Liver (tissue), 9 donors: ENCODE results near the gene FASTKD1. TPM values are rescaled to one million over a fixed set of nuclear protein-coding genes. Genes with fewer than 3 reads are reported as not detected.

Experiments used
- DNase-seq: peaks from one replicate; pipeline ENCODE4 v3.0.0-alpha.2; 2017; ENCODE audit warnings: low spot score
- H3K27ac ChIP-seq, 2 donors: one replicate each; pipeline ENCODE4 v1.7.0; 2013; ENCODE audit warnings: inconsistent platforms in 2 of 2, low read length in 2 of 2, control low read depth in 1 of 2, low read depth in 1 of 2, mild to moderate bottlenecking in 1 of 2
- H3K27me3 ChIP-seq, 4 donors: one replicate each; pipeline versions ENCODE4 v1.6.1 to v1.7.0; 2013; ENCODE audit warnings: low read length in 3 of 4, inconsistent platforms in 1 of 4, mild to moderate bottlenecking in 1 of 4, moderate library complexity in 1 of 4; ENCODE audit not compliant: control insufficient read depth in 4 of 4, insufficient read depth in 4 of 4
- H3K36me3 ChIP-seq, 4 donors: one replicate each; pipeline versions ENCODE4 v1.6.1 to v1.7.0; 2013; ENCODE audit warnings: low read length in 3 of 4, mild to moderate bottlenecking in 3 of 4, low read depth in 1 of 4, moderate library complexity in 1 of 4; ENCODE audit not compliant: control insufficient read depth in 4 of 4, insufficient read depth in 3 of 4
- H3K4me1 ChIP-seq, 4 donors: one replicate each; pipeline versions ENCODE4 v1.6.1 to v1.7.0; 2013; ENCODE audit warnings: low read length in 3 of 4, mild to moderate bottlenecking in 3 of 4, moderate library complexity in 1 of 4; ENCODE audit not compliant: control insufficient read depth in 4 of 4, insufficient read depth in 4 of 4
- H3K4me3 ChIP-seq, 3 donors: one replicate each; pipeline versions ENCODE4 v1.6.1 to v1.7.0; 2013; ENCODE audit warnings: low read length in 3 of 3, control low read depth in 1 of 3, low read depth in 1 of 3, mild to moderate bottlenecking in 1 of 3
- H3K9ac ChIP-seq, 2 donors: one replicate each; pipeline ENCODE4 v1.7.0; 2013; ENCODE audit warnings: low read length in 2 of 2, mild to moderate bottlenecking in 2 of 2, moderate library complexity in 2 of 2, control low read depth in 1 of 2, low read depth in 1 of 2
- H3K9me3 ChIP-seq, 4 donors: one replicate each; pipeline versions ENCODE4 v1.6.1 to v1.7.0; 2013; ENCODE audit warnings: low read length in 3 of 4; ENCODE audit not compliant: control insufficient read depth in 4 of 4
- EGR1 ChIP-seq, 2 donors: IDR thresholded peaks; 2 replicates each; pipeline ENCODE4 v1.6.1; 2016 to 2018; ENCODE audit warnings: antibody characterized with exemption in 2 of 2, low read depth in 2 of 2
- FOXA1 ChIP-seq: IDR thresholded peaks from 2 replicates; pipeline ENCODE4 v1.6.1; 2016; ENCODE audit warnings: antibody characterized with exemption
- FOXA2 ChIP-seq: IDR thresholded peaks from 2 replicates; pipeline ENCODE4 v1.6.1; 2016; ENCODE audit warnings: antibody characterized with exemption
- GABPA ChIP-seq, 2 donors: IDR thresholded peaks in 1 of 2; conservative IDR thresholded peaks in 1 of 2; 2 replicates each; pipeline ENCODE4 v1.6.1; 2016; ENCODE audit warnings: antibody characterized with exemption in 2 of 2, mild to moderate bottlenecking in 1 of 2, moderate library complexity in 1 of 2
- HNF4A ChIP-seq, 2 donors: conservative IDR thresholded peaks; 2 replicates each; pipeline ENCODE4 v1.6.1; 2016; ENCODE audit warnings: antibody characterized with exemption in 2 of 2, mild to moderate bottlenecking in 2 of 2
- HNF4G ChIP-seq: IDR thresholded peaks from 2 replicates; pipeline ENCODE4 v1.6.1; 2016; ENCODE audit warnings: antibody characterized with exemption
- JUND ChIP-seq, 2 donors: IDR thresholded peaks; 2 replicates each; pipeline ENCODE4 v1.6.1; 2016; ENCODE audit warnings: antibody characterized with exemption in 2 of 2
- NR2F2 ChIP-seq: IDR thresholded peaks from 2 replicates; pipeline ENCODE4 v1.6.1; 2016; ENCODE audit warnings: antibody characterized with exemption
- RAD21 ChIP-seq, 2 donors: IDR thresholded peaks; 2 replicates each; pipeline ENCODE4 v1.6.1; 2016; ENCODE audit warnings: antibody characterized with exemption in 2 of 2, mild to moderate bottlenecking in 2 of 2
- RXRA ChIP-seq, 2 donors: IDR thresholded peaks; 2 replicates each; pipeline ENCODE4 v1.6.1; 2017 to 2018; ENCODE audit warnings: antibody characterized with exemption in 2 of 2, mild to moderate bottlenecking in 1 of 2
- SP1 ChIP-seq: IDR thresholded peaks from 2 replicates; pipeline ENCODE4 v1.6.1; 2018; ENCODE audit warnings: antibody characterized with exemption, mild to moderate bottlenecking
- TAF1 ChIP-seq: conservative IDR thresholded peaks from 2 replicates; pipeline ENCODE4 v1.6.1; 2016; ENCODE audit warnings: antibody characterized with exemption, mild to moderate bottlenecking
- YY1 ChIP-seq: IDR thresholded peaks from 2 replicates; pipeline ENCODE4 v1.6.1; 2016; ENCODE audit warnings: antibody characterized with exemption, mild to moderate bottlenecking
- WGBS: extraction: QIAGEN DNeasy Blood & Tissue Kit; methylation state at CpG from one replicate; pipeline ENCODE4 v1.1.7; 2013; 5-methylcytosine and 5-hydroxymethylcytosine counted together
- polyA plus RNA-seq, 2 donors: library from polyadenylated mRNA; stranded (reverse) in 1 of 2; unstranded in 1 of 2; fragments of 200-250 nt in 1 of 2; fragments of >200 nt in 1 of 2; fragmentation: Nextera tagmentation in 1 of 2; extraction: Ambion mirVana in 1 of 2; gene quantifications; one replicate each; pipeline versions ENCODE4 v1.2.1 to v1.2.3, GENCODE V29; 2013 to 2015
- total RNA-seq, 2 donors: library from RNA; depleted of rRNA; stranded (reverse); fragments of >200 nt; gene quantifications; one replicate each; pipeline ENCODE4 v1.2.3, GENCODE V29; 2014
- TF ChIP-seq, protein P1 (sequence below): IDR thresholded peaks from 2 replicates; pipeline ENCODE4 v1.6.1; 2016; ENCODE audit warnings: antibody characterized with exemption, mild to moderate bottlenecking
- TF ChIP-seq, protein P2 (sequence below): fragments of 150-350 bp; IDR thresholded peaks from 2 replicates; pipeline ENCODE4 v1.5.1; 2017; ENCODE audit warnings: improper control_type of control experiment, low read depth, low read length; ENCODE audit not compliant: missing input control
- TF ChIP-seq, protein P3 (sequence below): IDR thresholded peaks from 2 replicates; pipeline ENCODE4 v1.6.1; 2016; ENCODE audit warnings: antibody characterized with exemption
- TF ChIP-seq, protein P4 (sequence below): IDR thresholded peaks from 2 replicates; pipeline ENCODE4 v1.6.1; 2016; ENCODE audit warnings: antibody characterized with exemption
- TF ChIP-seq, protein P5 (sequence below): IDR thresholded peaks from 2 replicates; pipeline ENCODE4 v1.6.1; 2016; ENCODE audit warnings: antibody characterized with exemption
- donor health status: healthy.
- donor health status: healthy.
- donor health status: healthy.
- donor health status: healthy.
- donor health status: healthy.

Gene FASTKD1
- total and polyA plus RNA-seq, 4 donors: 6.7 to 20.7 (median 16.2) TPM

DNA sequence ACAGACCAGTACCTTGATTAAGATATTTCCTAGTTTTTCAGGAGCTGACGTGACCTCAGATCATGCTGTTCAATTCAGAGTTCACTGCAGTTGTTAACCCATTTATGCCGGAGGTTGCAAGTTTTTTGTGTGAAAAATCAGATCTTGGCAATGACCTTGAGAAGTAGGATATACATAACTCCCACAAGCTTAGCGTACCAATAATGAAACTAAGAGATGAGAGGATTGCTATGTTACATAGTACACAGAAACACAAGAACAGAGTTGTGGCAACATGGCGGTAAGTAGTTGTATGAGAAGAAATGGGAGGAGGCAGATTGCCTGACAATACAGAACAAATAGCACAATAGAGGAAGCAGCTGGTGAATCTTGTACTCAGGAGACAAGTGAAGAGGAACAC, 49.6 kb upstream of the FASTKD1 start:
- Histone ChIP-seq H3K9me3 (no peaks in the 10 kb centered on the region), H3K27me3 (no peaks in the 10 kb centered on the region), H3K4me3 (no peak overlapping the region), H3K27ac (no peak overlapping the region), H3K9ac (no peak overlapping the region), H3K36me3 (peaks cover 2 to 33% (median 15%) of the 10 kb centered on the region in 4 donors), H3K4me1 (no peaks in the 10 kb centered on the region)
- 92% methylated on average over 4 of the region's 4 CpGs for WGBS
- TF ChIP-seq, protein P1, sequence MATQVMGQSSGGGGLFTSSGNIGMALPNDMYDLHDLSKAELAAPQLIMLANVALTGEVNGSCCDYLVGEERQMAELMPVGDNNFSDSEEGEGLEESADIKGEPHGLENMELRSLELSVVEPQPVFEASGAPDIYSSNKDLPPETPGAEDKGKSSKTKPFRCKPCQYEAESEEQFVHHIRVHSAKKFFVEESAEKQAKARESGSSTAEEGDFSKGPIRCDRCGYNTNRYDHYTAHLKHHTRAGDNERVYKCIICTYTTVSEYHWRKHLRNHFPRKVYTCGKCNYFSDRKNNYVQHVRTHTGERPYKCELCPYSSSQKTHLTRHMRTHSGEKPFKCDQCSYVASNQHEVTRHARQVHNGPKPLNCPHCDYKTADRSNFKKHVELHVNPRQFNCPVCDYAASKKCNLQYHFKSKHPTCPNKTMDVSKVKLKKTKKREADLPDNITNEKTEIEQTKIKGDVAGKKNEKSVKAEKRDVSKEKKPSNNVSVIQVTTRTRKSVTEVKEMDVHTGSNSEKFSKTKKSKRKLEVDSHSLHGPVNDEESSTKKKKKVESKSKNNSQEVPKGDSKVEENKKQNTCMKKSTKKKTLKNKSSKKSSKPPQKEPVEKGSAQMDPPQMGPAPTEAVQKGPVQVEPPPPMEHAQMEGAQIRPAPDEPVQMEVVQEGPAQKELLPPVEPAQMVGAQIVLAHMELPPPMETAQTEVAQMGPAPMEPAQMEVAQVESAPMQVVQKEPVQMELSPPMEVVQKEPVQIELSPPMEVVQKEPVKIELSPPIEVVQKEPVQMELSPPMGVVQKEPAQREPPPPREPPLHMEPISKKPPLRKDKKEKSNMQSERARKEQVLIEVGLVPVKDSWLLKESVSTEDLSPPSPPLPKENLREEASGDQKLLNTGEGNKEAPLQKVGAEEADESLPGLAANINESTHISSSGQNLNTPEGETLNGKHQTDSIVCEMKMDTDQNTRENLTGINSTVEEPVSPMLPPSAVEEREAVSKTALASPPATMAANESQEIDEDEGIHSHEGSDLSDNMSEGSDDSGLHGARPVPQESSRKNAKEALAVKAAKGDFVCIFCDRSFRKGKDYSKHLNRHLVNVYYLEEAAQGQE: no peak
- TF ChIP-seq GABPA (IDR thresholded peaks at IDR 0.05 in 1 of 2, conservative IDR thresholded peaks at IDR 0.05 in 1 of 2) (no peak), SP1 (no peak)
- TF ChIP-seq, protein P2, sequence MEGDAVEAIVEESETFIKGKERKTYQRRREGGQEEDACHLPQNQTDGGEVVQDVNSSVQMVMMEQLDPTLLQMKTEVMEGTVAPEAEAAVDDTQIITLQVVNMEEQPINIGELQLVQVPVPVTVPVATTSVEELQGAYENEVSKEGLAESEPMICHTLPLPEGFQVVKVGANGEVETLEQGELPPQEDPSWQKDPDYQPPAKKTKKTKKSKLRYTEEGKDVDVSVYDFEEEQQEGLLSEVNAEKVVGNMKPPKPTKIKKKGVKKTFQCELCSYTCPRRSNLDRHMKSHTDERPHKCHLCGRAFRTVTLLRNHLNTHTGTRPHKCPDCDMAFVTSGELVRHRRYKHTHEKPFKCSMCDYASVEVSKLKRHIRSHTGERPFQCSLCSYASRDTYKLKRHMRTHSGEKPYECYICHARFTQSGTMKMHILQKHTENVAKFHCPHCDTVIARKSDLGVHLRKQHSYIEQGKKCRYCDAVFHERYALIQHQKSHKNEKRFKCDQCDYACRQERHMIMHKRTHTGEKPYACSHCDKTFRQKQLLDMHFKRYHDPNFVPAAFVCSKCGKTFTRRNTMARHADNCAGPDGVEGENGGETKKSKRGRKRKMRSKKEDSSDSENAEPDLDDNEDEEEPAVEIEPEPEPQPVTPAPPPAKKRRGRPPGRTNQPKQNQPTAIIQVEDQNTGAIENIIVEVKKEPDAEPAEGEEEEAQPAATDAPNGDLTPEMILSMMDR: no peak
- no peak for DNase-seq

DNA sequence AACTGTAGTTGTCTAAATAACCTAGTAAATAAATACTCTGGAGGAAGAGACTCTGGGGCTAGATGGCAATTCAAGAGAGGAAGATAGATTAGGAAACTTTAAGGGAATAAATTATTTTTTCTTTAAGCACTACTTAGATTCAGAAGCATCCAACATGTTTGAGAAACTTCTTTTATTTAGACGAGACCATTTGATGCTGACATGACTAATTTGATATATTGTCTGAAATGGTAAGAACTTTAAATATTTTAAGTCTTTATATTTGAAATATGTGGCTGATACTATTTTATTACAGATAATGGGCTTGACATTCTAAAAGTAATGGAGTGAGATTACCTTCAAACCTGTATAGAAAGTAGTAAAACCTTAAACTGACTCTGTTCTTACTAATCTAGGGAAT, 46.8 kb upstream of the FASTKD1 start:
- DNase-seq: no peak
- WGBS: 90% methylated on average over 1 of the region's 1 CpG
- TF ChIP-seq EGR1 (IDR thresholded peaks at IDR 0.05; ENCODE audit: low read depth in 2 of 2) (no peak), JUND (IDR thresholded peaks at IDR 0.05) (no peak), SP1 (no peak), RAD21 (IDR thresholded peaks at IDR 0.05) (no peak), FOXA2 (no peak), RXRA (IDR thresholded peaks at IDR 0.05) (no peak), HNF4A (conservative IDR thresholded peaks at IDR 0.05) (no peak), TAF1 (no peak), NR2F2 (no peak), GABPA (IDR thresholded peaks at IDR 0.05 in 1 of 2, conservative IDR thresholded peaks at IDR 0.05 in 1 of 2) (no peak), HNF4G (no peak), YY1 (no peak), FOXA1 (no peak)
- TF ChIP-seq, protein P1: no peak
- TF ChIP-seq, protein P3, sequence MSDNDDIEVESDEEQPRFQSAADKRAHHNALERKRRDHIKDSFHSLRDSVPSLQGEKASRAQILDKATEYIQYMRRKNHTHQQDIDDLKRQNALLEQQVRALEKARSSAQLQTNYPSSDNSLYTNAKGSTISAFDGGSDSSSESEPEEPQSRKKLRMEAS: no peak
- TF ChIP-seq, protein P2: no peak
- TF ChIP-seq, protein P4, sequence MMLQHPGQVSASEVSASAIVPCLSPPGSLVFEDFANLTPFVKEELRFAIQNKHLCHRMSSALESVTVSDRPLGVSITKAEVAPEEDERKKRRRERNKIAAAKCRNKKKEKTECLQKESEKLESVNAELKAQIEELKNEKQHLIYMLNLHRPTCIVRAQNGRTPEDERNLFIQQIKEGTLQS: no peak
- TF ChIP-seq, protein P5, sequence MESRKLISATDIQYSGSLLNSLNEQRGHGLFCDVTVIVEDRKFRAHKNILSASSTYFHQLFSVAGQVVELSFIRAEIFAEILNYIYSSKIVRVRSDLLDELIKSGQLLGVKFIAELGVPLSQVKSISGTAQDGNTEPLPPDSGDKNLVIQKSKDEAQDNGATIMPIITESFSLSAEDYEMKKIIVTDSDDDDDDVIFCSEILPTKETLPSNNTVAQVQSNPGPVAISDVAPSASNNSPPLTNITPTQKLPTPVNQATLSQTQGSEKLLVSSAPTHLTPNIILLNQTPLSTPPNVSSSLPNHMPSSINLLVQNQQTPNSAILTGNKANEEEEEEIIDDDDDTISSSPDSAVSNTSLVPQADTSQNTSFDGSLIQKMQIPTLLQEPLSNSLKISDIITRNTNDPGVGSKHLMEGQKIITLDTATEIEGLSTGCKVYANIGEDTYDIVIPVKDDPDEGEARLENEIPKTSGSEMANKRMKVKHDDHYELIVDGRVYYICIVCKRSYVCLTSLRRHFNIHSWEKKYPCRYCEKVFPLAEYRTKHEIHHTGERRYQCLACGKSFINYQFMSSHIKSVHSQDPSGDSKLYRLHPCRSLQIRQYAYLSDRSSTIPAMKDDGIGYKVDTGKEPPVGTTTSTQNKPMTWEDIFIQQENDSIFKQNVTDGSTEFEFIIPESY: no peak
- Histone ChIP-seq H3K9me3 (no peaks in the 10 kb centered on the region), H3K4me3 (no peak overlapping the region), H3K27ac (no peak overlapping the region), H3K4me1 (no peaks in the 10 kb centered on the region), H3K36me3 (peaks cover 1 to 33% (median 19%) of the 10 kb centered on the region in 4 donors), H3K9ac (no peak overlapping the region), H3K27me3 (no peaks in the 10 kb centered on the region)
